ENCODE data around the gene NFE2L1. TPM values are rescaled to one million over a fixed set of nuclear protein-coding genes. Genes with fewer than 3 reads are reported as not detected.
"Not testable (repeated sequence)": the region's sequence is repeated elsewhere in the genome, so short reads cannot be mapped to it uniquely, and the experiment has no call there.

Gene NFE2L1
- 100 to 1,000 TPM; 192 to 305 (median 259) TPM for polyA plus RNA-seq (ENCODE audit: insufficient read length in 10 of 10)
- long read RNA-seq, donor 1, full-length matches to known transcripts = 10 of 105 reads
- long read RNA-seq, donor 1, partial matches to known transcripts = 95 of 105 reads
- long read RNA-seq, donor 1, other reads (novel, unspliced or antisense) = 0 of 105 reads
- long read RNA-seq, donor 2, full-length matches to known transcripts = 14 of 198 reads
- long read RNA-seq, donor 2, partial matches to known transcripts = 176 of 198 reads
- long read RNA-seq, donor 2, other reads (novel, unspliced or antisense) = 8 of 198 reads
- long read RNA-seq, donor 3 = 0 reads
- long read RNA-seq, donor 4, full-length matches to known transcripts = 13 of 79 reads
- long read RNA-seq, donor 4, partial matches to known transcripts = 58 of 79 reads
- long read RNA-seq, donor 4, other reads (novel, unspliced or antisense) = 8 of 79 reads
- long read RNA-seq, donor 5, full-length matches to known transcripts = 12 of 165 reads
- long read RNA-seq, donor 5, partial matches to known transcripts = 136 of 165 reads
- long read RNA-seq, donor 5, other reads (novel, unspliced or antisense) = 17 of 165 reads
- long read RNA-seq, donor 6, full-length matches to known transcripts = 13 of 125 reads
- long read RNA-seq, donor 6, partial matches to known transcripts = 107 of 125 reads
- long read RNA-seq, donor 6, other reads (novel, unspliced or antisense) = 5 of 125 reads
- long read RNA-seq, donor 7, full-length matches to known transcripts = 19 of 112 reads
- long read RNA-seq, donor 7, partial matches to known transcripts = 93 of 112 reads
- long read RNA-seq, donor 7, other reads (novel, unspliced or antisense) = 0 of 112 reads
- long read RNA-seq, donor 8, full-length matches to known transcripts = 8 of 165 reads
- long read RNA-seq, donor 8, partial matches to known transcripts = 157 of 165 reads
- long read RNA-seq, donor 8, other reads (novel, unspliced or antisense) = 0 of 165 reads
- long read RNA-seq, donor 9, full-length matches to known transcripts = 1 of 19 reads
- long read RNA-seq, donor 9, partial matches to known transcripts = 18 of 19 reads
- long read RNA-seq, donor 9, other reads (novel, unspliced or antisense) = 0 of 19 reads

- DNase-seq = peak; percentile 99 to 100 (median 100)
Observed at GRCh38 chr17:48047741-48048383, at the start of gene NFE2L1. NFE2L1 (plus strand) TSS chr17:48048359; CDS start chr17:48051119, 2,760 bp downstream.

GRCh38 chr17:47999582-47999981 lies 48.6 kb upstream of the NFE2L1 start:
- no peak for DNase-seq

DNA sequence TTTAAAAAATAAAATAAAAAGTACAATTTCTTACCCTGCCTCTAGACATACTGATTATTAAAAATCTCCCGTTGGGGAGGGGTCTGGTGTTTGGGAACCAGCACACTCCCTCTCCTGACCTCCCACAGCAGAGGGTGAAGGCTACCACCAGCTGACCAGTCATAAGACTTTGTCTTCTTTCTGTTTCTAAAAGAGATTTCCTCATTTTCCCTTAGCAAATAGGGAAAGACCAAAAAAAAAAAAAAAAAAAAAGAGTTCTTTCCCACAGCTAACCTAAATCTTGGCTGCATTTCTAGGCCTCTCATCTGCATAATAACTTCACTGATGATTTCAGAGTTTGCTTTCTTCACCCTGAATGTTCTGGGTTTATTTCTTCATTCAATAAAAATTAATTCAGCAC lies 47.0 kb upstream of the NFE2L1 start:
- DNase-seq = no peak

- DNase-seq = not testable (repeated sequence)
Observed at GRCh38 chr17:48001657-48002056, 46.5 kb upstream of the NFE2L1 start.

GRCh38 chr17:48002266-48002915 lies 45.8 kb upstream of the NFE2L1 start:
- peak in 2 of 3 donors; percentile 67 to 70 for DNase-seq

- DNase-seq = no peak
Observed at GRCh38 chr17:48002916-48003416, 45.2 kb upstream of the NFE2L1 start.

- peak in 1 of 3 donors; percentile 24 for DNase-seq
Observed at GRCh38 chr17:48003417-48004151, 44.6 kb upstream of the NFE2L1 start.

GRCh38 chr17:48004983-48005382 lies 43.2 kb upstream of the NFE2L1 start:
- DNase-seq = no peak

DNA sequence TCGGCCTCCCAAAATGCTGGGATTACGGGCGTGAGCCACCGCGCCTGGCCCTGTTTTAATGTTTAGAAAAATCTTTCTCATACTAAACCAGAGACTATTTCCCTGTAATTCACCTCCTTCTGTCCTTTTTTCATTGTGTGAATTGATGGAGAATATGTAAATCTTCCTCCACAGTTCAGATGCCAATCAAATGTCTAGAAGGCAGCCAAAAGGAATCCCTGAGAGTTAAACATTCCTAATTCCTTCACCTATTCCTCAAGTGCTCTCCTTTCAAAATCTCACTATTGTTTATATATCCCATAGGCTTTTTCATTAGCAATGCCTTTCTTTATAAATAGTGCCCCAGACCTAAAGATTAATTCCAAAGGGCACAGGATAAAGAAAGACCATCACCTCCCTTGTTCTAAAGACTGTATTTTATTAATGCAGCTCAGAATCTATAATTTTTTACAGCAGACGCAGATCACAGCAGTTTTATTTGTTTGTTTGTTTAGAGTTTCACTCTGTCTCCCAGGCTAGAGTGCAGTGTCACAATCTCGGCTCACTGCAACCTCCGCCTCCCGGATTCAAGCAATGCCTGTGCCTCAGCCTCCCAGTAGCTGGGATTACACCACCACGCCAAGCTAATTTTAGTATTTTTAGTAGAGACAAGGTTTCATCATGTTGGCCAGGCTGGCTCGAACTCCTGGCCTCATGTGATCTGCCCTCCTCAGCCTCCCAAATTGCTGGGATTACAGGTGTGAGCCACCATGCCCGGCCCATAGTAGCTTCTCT lies 41.0 kb upstream of the NFE2L1 start:
- DNase-seq = no peak

DNA sequence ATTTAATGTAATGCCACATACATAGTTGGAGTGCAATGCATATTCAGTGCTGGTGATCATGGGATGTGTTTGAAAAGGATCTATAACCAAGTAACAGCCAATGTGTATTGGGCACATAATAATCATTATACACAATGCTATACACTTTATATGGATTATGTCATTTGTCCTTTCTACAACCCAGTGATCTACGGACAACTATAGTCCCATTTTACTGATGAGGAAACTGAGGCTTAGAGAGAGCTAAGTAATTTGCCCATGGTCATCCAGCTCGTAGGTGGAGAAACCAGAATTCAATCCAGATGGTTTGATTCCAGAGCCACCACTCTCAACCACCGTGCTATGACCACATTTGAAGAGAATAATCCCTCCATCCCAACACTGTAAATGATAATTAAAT lies 38.0 kb upstream of the NFE2L1 start:
- no peak for DNase-seq

DNA sequence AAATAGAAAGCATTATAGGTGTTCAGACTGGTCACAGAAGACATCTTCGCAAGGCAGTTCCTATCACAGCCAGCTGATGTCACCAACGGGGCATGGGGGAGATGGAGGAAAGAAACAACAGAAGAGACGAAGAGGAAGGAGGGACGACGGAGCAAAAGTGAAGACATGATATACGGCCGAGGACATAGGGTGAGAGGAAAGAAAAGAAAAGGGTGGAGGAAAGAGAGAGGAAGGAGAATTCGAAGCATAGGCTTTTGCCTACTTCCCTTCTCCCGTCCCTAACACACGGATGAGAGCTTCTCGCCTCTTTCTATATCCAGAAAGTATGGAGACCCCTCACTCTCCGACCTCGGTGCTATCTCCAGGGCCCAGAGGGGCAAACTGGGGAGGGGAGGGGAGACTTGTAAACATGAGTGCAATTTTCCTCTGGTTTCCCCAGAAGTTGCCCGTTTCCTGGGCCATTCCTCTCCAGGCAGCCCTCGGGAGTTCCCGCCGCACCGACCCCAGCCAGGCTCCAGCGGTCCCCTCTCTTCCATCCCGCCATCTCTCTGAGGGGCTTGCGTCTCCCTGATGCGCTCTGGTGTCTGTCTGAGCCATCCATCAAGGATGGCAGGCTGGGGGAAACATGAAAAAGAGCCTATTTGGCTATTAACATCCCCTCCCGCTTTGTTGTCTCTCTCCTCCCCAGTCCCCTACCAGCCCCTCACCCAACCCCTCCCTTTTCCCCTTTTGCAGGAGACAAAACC lies 36.6 kb upstream of the NFE2L1 start:
- peak in 2 of 3 donors; percentile 37 to 55 for DNase-seq

DNA sequence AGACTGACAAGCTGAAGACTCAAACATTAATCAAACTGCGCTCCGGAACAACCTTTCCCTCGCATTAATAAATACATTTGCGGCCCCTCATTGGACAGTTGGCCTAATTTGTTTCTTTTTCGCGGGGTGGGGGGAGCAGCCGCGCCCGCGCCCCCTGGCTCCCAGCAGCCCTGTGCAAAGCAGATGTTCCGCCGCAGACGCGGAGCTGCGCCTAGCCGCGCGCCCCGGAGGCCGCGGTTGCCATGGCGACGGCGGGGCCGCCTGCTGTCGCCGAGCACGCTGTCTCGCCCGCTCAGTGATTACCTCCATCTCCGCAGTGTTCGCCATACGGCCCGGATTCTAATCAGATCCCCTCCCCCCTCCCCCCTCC lies 36.0 kb upstream of the NFE2L1 start:
- peak; percentile 27 to 81 (median 61) for DNase-seq

GRCh38 chr17:48012654-48013053 lies 35.5 kb upstream of the NFE2L1 start:
- DNase-seq = peak in 1 of 3 donors; percentile 22

GRCh38 chr17:48013876-48014594 lies 34.1 kb upstream of the NFE2L1 start:
- DNase-seq = no peak

- DNase-seq = peak in 1 of 3 donors; percentile 35
Observed at GRCh38 chr17:48014595-48015111, 33.5 kb upstream of the NFE2L1 start.

GRCh38 chr17:48016112-48016511 lies 32.0 kb upstream of the NFE2L1 start:
- no peak for DNase-seq

GRCh38 chr17:48017817-48018158 lies 30.4 kb upstream of the NFE2L1 start:
- not testable (repeated sequence) for DNase-seq

GRCh38 chr17:48021934-48022333 lies 26.2 kb upstream of the NFE2L1 start:
- DNase-seq = no peak
